Panc1 (cell line): ENCODE results near the gene CNTN5. TPM values are rescaled to one million over a fixed set of nuclear protein-coding genes. Genes with fewer than 3 reads are reported as not detected.

Source experiments
- ATAC-seq: fragments of 200-7000 bp; cut with Tn5 transposase; 2 replicates; pipeline ENCODE4 v1.9.1; 2020; ENCODE audit warnings: mild to moderate bottlenecking, moderate library complexity
- BruUV-seq: library from RNA; stranded (reverse); fragments of 400-500 nt; replicated peaks from 2 replicates; lab custom pipeline; 2021; lab: Mats Ljungman, UMichigan
- CTCF ChIA-PET: fragments of 300-600 bp; sonication (Branson Sonifier 250); formaldehyde crosslinking; loops from one replicate; lab custom pipeline; 2022; ENCODE audit warnings: antibody characterized with exemption; lab: Charles Lee
- POLR2A ChIA-PET: fragments of 300-600 bp; sonication (Branson Sonifier 250); formaldehyde crosslinking; loops from one replicate; lab custom pipeline; 2022; ENCODE audit warnings: antibody characterized with exemption; lab: Charles Lee
- DNase-seq: peaks from one replicate; pipeline ENCODE4 v3.0.0-alpha.2; 2010; ENCODE audit warnings: low read depth, low spot score
- H3K27ac ChIP-seq: 2 replicates; pipeline ENCODE4 v1.5.1; 2011; ENCODE audit warnings: mild to moderate bottlenecking, low read length, inconsistent platforms
- H3K27me3 ChIP-seq: fragments of 200-500 bp; sonication (Bioruptor generic); 2 replicates; pipeline ENCODE4 v1.6.0; 2014; ENCODE audit warnings: low read length, inconsistent platforms; ENCODE audit not compliant: control insufficient read depth, insufficient read depth
- H3K36me3 ChIP-seq: fragments of 200-500 bp; sonication (Bioruptor generic); 2 replicates; pipeline ENCODE4 v1.5.1; 2014; ENCODE audit warnings: inconsistent platforms, mild to moderate bottlenecking, low read length, moderate library complexity; ENCODE audit not compliant: control insufficient read depth, insufficient read depth
- H3K4me1 ChIP-seq: 2 replicates; pipeline ENCODE4 v1.5.1; 2011; ENCODE audit warnings: inconsistent platforms, mild to moderate bottlenecking, low read length, moderate library complexity; ENCODE audit not compliant: control insufficient read depth, insufficient read depth
- H3K4me3 ChIP-seq, 2 experiments: 2 replicates each; pipeline ENCODE4 v1.5.1; 2011 to 2012; ENCODE audit warnings: low read depth in 2 of 2, low read length in 2 of 2, mild to moderate bottlenecking in 2 of 2, inconsistent platforms in 1 of 2, moderate library complexity in 1 of 2
- H3K9me3 ChIP-seq: fragments of 200-500 bp; sonication (Bioruptor generic); 2 replicates; pipeline ENCODE4 v1.5.1; 2014; ENCODE audit warnings: low read depth, mild to moderate bottlenecking, inconsistent platforms, low read length, moderate library complexity; ENCODE audit not compliant: control insufficient read depth, insufficient read depth
- POLR2AphosphoS5 ChIP-seq: IDR thresholded peaks from 2 replicates; pipeline ENCODE4 v1.6.1; 2012; ENCODE audit warnings: mild to moderate bottlenecking, low read depth, low read length, moderate library complexity
- SIN3A ChIP-seq: IDR thresholded peaks from 2 replicates; pipeline ENCODE4 v1.6.1; 2012; ENCODE audit warnings: low read depth, mild to moderate bottlenecking, low read length, moderate library complexity, borderline replicate concordance; ENCODE audit not compliant: insufficient read depth
- TCF7L2 ChIP-seq: IDR thresholded peaks from 2 replicates; pipeline ENCODE4 v1.6.1; 2011; ENCODE audit warnings: mild to moderate bottlenecking, low read depth, low read length, inconsistent platforms
- in situ Hi-C: cut with HindIII; loops from 2 replicates; pipeline ENCODE4 v1.10.0; 2016; ENCODE audit warnings: low sequenced_read_pairs, low pct_unique_long_range_greater_than_20kb
- intact Hi-C: fragments of 100-400 bp; cut with micrococcal nuclease; formaldehyde crosslinking; loops from one replicate; pipeline ENCODE4 v1.10.0; 2022; ENCODE audit not compliant: unreplicated experiment
- total RNA-seq: library from RNA; stranded (reverse); gene quantifications from one replicate; pipeline ENCODE4 v1.2.1, GENCODE V29; 2021; ENCODE audit not compliant: unreplicated experiment
- TF ChIP-seq, protein P1 (sequence below), 2 experiments: IDR thresholded peaks; 2 replicates each; pipeline ENCODE4 v1.6.1; 2011 to 2012; ENCODE audit warnings: low read depth in 2 of 2, control low read depth in 1 of 2, low read length in 1 of 2, mild to moderate bottlenecking in 1 of 2, moderate library complexity in 1 of 2; ENCODE audit not compliant: insufficient read depth in 1 of 2
- TF ChIP-seq, protein P2 (sequence below): fragments of 450-650 bp; IDR thresholded peaks from 2 replicates; pipeline ENCODE4 v1.5.1; 2017; ENCODE audit warnings: mild to moderate bottlenecking

The CNTN5 gene
- total RNA-seq, 1 experiment from 2014 or later = not detected

DNA sequence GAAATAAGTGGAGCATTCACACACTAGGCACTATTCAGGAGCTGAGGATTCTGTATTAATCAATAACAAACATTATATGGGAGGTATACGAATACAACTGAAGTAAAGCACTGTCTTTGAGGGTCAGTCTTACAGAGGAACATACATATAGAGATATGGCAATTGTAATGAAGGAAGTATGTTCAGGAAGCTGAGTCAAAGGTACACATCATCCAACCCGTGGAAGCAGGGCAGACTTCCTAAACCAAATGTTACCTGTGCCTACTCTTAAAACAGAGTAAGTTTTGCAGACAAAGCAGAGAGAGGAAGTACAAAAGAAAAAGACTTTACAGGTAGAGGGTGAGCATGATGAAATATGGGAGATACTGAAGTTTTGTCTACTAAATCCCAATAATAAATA, 1185.2 kb downstream of the CNTN5 start:
- BruUV-seq = no TSS peak
- Histone ChIP-seq H3K4me1 (no peaks in the 10 kb centered on the region), H3K36me3 (no peaks in the 10 kb centered on the region), H3K4me3 (no peak overlapping the region), H3K27ac (no peak overlapping the region), H3K27me3 (no peaks in the 10 kb centered on the region), H3K9me3 (no peaks in the 10 kb centered on the region)
- intact Hi-C loops (no loop called here), in situ Hi-C loops (no loop called here)
- ATAC-seq = no peak
- ChIA-PET CTCF (no interaction called here), POLR2A (no interaction called here)
- no peak for TF ChIP-seq POLR2AphosphoS5
- TF ChIP-seq, protein P1, sequence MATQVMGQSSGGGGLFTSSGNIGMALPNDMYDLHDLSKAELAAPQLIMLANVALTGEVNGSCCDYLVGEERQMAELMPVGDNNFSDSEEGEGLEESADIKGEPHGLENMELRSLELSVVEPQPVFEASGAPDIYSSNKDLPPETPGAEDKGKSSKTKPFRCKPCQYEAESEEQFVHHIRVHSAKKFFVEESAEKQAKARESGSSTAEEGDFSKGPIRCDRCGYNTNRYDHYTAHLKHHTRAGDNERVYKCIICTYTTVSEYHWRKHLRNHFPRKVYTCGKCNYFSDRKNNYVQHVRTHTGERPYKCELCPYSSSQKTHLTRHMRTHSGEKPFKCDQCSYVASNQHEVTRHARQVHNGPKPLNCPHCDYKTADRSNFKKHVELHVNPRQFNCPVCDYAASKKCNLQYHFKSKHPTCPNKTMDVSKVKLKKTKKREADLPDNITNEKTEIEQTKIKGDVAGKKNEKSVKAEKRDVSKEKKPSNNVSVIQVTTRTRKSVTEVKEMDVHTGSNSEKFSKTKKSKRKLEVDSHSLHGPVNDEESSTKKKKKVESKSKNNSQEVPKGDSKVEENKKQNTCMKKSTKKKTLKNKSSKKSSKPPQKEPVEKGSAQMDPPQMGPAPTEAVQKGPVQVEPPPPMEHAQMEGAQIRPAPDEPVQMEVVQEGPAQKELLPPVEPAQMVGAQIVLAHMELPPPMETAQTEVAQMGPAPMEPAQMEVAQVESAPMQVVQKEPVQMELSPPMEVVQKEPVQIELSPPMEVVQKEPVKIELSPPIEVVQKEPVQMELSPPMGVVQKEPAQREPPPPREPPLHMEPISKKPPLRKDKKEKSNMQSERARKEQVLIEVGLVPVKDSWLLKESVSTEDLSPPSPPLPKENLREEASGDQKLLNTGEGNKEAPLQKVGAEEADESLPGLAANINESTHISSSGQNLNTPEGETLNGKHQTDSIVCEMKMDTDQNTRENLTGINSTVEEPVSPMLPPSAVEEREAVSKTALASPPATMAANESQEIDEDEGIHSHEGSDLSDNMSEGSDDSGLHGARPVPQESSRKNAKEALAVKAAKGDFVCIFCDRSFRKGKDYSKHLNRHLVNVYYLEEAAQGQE (IDR thresholded peaks at IDR 0.05; ENCODE audit: insufficient read depth in 1 of 2, low read depth in 2 of 2, low read length in 1 of 2) = no peak
- TF ChIP-seq, protein P2, sequence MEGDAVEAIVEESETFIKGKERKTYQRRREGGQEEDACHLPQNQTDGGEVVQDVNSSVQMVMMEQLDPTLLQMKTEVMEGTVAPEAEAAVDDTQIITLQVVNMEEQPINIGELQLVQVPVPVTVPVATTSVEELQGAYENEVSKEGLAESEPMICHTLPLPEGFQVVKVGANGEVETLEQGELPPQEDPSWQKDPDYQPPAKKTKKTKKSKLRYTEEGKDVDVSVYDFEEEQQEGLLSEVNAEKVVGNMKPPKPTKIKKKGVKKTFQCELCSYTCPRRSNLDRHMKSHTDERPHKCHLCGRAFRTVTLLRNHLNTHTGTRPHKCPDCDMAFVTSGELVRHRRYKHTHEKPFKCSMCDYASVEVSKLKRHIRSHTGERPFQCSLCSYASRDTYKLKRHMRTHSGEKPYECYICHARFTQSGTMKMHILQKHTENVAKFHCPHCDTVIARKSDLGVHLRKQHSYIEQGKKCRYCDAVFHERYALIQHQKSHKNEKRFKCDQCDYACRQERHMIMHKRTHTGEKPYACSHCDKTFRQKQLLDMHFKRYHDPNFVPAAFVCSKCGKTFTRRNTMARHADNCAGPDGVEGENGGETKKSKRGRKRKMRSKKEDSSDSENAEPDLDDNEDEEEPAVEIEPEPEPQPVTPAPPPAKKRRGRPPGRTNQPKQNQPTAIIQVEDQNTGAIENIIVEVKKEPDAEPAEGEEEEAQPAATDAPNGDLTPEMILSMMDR = no peak
- no peak for TF ChIP-seq TCF7L2
- no peak for TF ChIP-seq SIN3A
- DNase-seq = no peak

DNA sequence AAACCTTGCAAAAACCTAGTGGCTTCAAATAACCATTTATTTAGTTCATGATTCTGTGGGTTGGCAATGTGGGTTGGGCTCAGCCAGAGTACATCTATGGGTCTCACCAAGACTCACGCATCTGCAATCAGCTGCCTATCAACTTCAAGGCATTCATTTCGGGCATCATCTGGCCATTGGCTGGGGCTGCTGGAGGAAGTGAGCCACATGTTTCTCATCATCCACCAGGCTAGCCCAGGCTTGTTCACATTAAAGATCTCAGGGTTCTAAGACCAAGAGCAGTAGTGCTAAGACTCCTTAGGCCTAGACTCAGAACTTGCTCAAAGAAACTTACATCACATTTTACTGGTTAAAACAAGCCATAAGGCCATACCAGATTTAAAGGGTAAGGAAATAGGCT, 1187.5 kb downstream of the CNTN5 start:
- no TSS peak for BruUV-seq
- Histone ChIP-seq H3K4me3 (no peak overlapping the region), H3K27me3 (no peaks in the 10 kb centered on the region), H3K27ac (no peak overlapping the region), H3K36me3 (no peaks in the 10 kb centered on the region), H3K9me3 (no peaks in the 10 kb centered on the region), H3K4me1 (no peaks in the 10 kb centered on the region)
- DNase-seq (no peak), ATAC-seq (no peak)
- intact Hi-C loops (no loop called here), in situ Hi-C loops (no loop called here)
- POLR2A ChIA-PET = no interaction called here
- TF ChIP-seq POLR2AphosphoS5 = no peak
- TF ChIP-seq TCF7L2 = no peak
- TF ChIP-seq SIN3A = no peak
- TF ChIP-seq, protein P2 = no peak
- TF ChIP-seq, protein P1 (IDR thresholded peaks at IDR 0.05; ENCODE audit: insufficient read depth in 1 of 2, low read depth in 2 of 2, low read length in 1 of 2) = no peak
- CTCF ChIA-PET = no interaction called here
